Measurements from ENCODE around the gene DNTT.

DNTT gene

DNA sequence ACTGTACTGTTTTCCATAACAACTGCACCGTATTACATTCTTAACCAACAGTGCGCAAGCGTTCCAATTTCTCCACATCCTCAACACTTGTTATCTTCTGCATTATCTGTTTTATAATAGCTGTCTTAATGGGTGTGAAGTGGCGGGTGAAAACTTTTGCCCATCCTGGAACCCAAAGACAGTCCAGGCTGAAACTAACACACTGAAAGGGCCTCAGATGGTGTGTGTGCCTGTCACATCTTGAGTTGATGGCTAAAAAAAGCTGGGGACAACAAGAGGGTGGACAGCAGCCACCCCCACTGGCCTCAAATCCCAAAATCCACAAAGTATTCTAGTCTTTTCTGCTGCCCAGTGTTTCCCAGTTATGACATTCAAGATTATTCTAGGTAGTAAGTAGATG, 35.1 kb downstream of the DNTT start:
- no peak for TF ChIP-seq CTCF (IDR thresholded peaks at IDR 0.05; ENCODE audit: insufficient read depth, low read depth, low read length, missing control alignments)
- DNase-seq (ENCODE audit: low read depth): no peak
- H3K4me3 ChIP-seq (ENCODE audit: low read depth, low read length): no peak overlapping the region

DNA sequence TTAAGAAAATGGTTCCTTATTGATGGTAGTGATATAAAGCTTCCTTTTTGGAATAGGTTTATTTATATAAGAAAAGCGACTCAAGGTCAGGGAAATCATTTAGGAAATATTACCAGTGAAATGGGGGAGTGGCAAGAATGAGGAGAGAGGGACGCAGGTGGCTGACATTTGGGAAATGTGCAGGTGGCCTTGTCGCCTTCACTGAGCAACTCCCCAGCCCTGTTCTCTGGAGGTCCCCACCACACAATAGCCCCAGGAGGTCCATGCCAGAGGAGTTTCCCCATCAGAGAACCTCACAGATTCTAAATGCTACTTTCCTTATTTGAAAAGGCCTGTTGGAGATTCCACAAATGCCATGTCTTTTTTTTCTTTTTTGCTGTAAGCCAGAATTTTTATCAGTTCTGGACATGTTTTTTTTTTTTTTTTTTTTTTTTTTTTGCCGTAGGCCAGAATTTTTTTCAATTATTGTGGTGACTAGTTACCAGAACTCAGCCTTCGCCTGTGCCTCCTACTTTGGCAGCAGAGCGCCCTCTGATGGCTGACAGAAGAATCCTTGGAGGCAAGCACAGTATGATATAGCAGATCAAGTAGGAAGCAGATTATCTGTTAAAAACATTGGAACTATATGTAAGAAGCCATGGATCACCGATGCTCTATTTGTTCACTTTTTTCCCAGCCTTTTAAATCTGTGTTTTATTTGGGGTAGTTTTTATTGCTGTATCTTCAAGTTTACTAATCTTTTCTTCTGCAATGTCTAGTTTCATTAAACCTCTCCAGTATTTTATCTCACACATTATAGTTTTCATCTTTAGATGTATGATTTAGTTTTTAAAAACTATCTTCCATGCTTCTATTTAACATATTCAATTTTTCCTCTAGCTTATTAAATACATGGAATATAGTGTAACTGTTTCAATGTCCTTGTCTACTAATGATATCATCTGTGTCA, 36.0 kb downstream of the DNTT start:
- TF ChIP-seq CTCF (IDR thresholded peaks at IDR 0.05; ENCODE audit: insufficient read depth, low read depth, low read length, missing control alignments): peak; percentile 81
- peak; percentile 83 for DNase-seq (ENCODE audit: low read depth)

GRCh38 chr10:96341219-96342182, 37.3 kb downstream of the DNTT start:
- TF ChIP-seq CTCF (IDR thresholded peaks at IDR 0.05; ENCODE audit: insufficient read depth, low read depth, low read length, missing control alignments): no peak
- no peak overlapping the region for H3K4me3 ChIP-seq (ENCODE audit: low read depth, low read length)
- peak; percentile 62 for DNase-seq (ENCODE audit: low read depth)

More for the DNA sequence above, 36.0 kb downstream of the DNTT start:
- no peak overlapping the region for H3K4me3 ChIP-seq (ENCODE audit: low read depth, low read length)

DNA sequence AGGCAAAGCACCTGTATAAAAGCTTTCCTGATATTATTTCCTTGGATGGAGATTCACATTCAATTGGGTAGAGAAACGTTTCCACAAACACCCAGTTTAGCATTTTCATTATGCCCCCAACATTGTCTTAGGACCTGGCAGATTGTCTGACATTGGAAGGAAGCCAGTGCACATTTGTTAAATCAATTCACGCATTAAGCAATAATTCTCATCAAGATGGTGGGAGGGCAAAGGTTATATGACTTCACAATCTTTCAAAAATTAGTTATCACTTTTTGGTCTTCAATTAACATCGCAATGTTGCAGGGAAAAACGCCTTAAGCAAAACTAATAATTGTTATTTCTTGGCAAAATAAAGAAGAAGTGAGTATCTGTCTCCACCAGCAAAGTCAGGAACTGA, 38.2 kb downstream of the DNTT start:
- no peak overlapping the region for H3K4me3 ChIP-seq (ENCODE audit: low read depth, low read length)
- no peak for DNase-seq (ENCODE audit: low read depth)
- TF ChIP-seq CTCF (IDR thresholded peaks at IDR 0.05; ENCODE audit: insufficient read depth, low read depth, low read length, missing control alignments): no peak

DNA sequence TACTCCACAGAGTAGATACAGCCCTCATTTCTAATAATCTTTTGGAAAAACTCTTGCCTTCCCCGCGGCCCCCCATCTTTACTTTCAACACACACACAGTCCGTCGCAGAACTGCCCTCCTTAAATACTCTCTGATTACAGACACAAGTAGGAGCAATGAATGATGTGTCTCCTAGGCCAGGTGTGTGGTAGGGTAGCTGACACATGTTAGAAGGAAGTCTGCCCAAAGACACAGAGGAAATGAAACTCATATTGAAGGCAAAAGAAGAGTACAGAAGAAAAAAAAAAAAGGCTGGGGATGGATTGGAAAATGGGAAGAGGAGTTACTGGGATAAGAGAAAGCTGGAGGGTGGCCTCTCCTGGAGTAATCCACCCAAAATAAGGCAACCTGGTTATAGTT, 39.9 kb downstream of the DNTT start:
- TF ChIP-seq CTCF (IDR thresholded peaks at IDR 0.05; ENCODE audit: insufficient read depth, low read depth, low read length, missing control alignments): no peak
- H3K4me3 ChIP-seq (ENCODE audit: low read depth, low read length): no peak overlapping the region
- no peak for DNase-seq (ENCODE audit: low read depth)

- no peak for TF ChIP-seq CTCF (IDR thresholded peaks at IDR 0.05; ENCODE audit: insufficient read depth, low read depth, low read length, missing control alignments)
- no peak overlapping the region for H3K4me3 ChIP-seq (ENCODE audit: low read depth, low read length)
- DNase-seq (ENCODE audit: low read depth): no peak
Measured at GRCh38 chr10:96345222-96345621, 41.0 kb downstream of the DNTT start.

Data from GM12865 (cell line).